ENCODE measurements around the gene GLIS1. TPM values are rescaled to one million over a fixed set of nuclear protein-coding genes. Genes with fewer than 3 reads are reported as not detected.

Gene GLIS1
- polyA plus RNA-seq, 3 donors = not detected

DNA sequence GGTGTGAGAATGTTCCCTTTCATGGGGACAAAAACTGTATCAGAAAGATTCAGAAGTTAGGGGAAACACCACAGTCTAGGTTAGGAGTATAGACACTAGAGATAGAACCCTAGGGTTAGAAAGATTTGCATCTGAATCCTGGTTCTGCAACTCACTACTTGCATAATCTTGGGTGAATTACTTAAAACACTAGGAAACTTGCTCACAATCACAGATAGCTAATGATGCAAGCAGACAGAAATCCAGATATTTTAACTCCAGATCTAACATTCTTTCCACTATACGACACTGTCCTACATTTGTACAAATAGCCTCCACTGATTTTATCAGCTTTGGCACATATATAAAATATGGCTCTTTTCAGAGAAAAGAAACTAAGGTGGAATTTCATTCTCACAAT, 30.8 kb upstream of the GLIS1 start:
- H3K36me3 ChIP-seq (replicated peaks in 1 of 2; ENCODE audit: control insufficient read depth in 1 of 2, insufficient read depth in 2 of 2, low read length in 2 of 2) = peaks cover 42 to 65% of the 10 kb centered on the region in 2 donors
- H3K27ac Mint-ChIP-seq = no peak overlapping the region
- DNase-seq = no peak
- peaks cover 1% of the 10 kb centered on the region for H3K4me1 Mint-ChIP-seq
- WGBS (ENCODE audit: insufficient coverage) = no CpG with 5 or more reads among the region's 1 CpG
- H3K4me2 ChIP-seq (replicated peaks; ENCODE audit: extremely low read depth, low read length, poor library complexity, severe bottlenecking) = no peak overlapping the region
- TF ChIP-seq, protein P1, sequence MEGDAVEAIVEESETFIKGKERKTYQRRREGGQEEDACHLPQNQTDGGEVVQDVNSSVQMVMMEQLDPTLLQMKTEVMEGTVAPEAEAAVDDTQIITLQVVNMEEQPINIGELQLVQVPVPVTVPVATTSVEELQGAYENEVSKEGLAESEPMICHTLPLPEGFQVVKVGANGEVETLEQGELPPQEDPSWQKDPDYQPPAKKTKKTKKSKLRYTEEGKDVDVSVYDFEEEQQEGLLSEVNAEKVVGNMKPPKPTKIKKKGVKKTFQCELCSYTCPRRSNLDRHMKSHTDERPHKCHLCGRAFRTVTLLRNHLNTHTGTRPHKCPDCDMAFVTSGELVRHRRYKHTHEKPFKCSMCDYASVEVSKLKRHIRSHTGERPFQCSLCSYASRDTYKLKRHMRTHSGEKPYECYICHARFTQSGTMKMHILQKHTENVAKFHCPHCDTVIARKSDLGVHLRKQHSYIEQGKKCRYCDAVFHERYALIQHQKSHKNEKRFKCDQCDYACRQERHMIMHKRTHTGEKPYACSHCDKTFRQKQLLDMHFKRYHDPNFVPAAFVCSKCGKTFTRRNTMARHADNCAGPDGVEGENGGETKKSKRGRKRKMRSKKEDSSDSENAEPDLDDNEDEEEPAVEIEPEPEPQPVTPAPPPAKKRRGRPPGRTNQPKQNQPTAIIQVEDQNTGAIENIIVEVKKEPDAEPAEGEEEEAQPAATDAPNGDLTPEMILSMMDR (IDR thresholded peaks at IDR 0.05) = no peak
- no peaks in the 10 kb centered on the region for H3K79me2 ChIP-seq (ENCODE audit: insufficient read depth, low read length)
- H3K27me3 ChIP-seq (ENCODE audit: control insufficient read depth in 2 of 2, insufficient read depth in 2 of 2, low read length in 2 of 2) = no peaks in the 10 kb centered on the region
- H2AFZ ChIP-seq (ENCODE audit: insufficient read depth, low read depth, low read length, poor library complexity, severe bottlenecking) = no peak overlapping the region
- H3K36me3 Mint-ChIP-seq = peaks cover 56 to 62% of the 10 kb centered on the region in 2 donors
- no peak overlapping the region for H3K4me3 Mint-ChIP-seq
- no peaks in the 10 kb centered on the region for H3K27me3 Mint-ChIP-seq (ENCODE audit: low read depth in 3 of 3)
- H3K27ac ChIP-seq (ENCODE audit: low read depth in 1 of 2, low read length in 2 of 2) = no peak overlapping the region
- H3K4me3 ChIP-seq (replicated peaks in 1 of 3; ENCODE audit: low read depth in 2 of 3, low read length in 3 of 3) = no peak overlapping the region
- H4K20me1 ChIP-seq (ENCODE audit: insufficient read depth, low read length) = no peaks in the 10 kb centered on the region
- H3K4me1 ChIP-seq (ENCODE audit: control insufficient read depth in 1 of 2, insufficient read depth in 2 of 2, low read length in 2 of 2) = no peaks in the 10 kb centered on the region
- intact Hi-C loops (cut with micrococcal nuclease) = no loop called here
- no peaks in the 10 kb centered on the region for H3K9me3 Mint-ChIP-seq
- H3K9ac ChIP-seq (ENCODE audit: insufficient read depth, low read length, poor library complexity, severe bottlenecking) = no peak overlapping the region
- no peaks in the 10 kb centered on the region for H3K9me3 ChIP-seq (replicated peaks in 1 of 2; ENCODE audit: control insufficient read depth in 1 of 2, insufficient read depth in 1 of 2, low read length in 2 of 2)

DNA sequence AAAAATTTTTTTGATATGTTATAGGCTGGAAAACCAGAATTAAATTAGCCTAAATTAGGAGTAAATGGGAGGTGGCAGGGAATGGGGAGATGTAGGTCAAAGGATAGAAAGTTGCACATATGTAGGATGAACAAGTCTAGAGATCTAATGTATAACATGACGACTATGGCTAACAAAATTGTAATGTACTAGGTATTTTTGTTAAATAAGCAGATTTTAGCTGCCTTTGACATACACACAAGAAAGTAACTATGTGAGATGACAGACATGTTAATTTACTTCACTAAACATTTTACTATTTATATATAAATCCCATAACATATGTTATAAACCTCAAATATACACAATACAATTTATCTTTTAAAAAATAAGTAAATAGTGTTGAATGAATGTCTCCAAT, 30.2 kb upstream of the GLIS1 start:
- Mint-ChIP-seq H3K27ac (no peak overlapping the region), H3K36me3 (peaks cover 56 to 62% of the 10 kb centered on the region in 2 donors), H3K4me1 (peaks cover 1% of the 10 kb centered on the region), H3K4me3 (no peak overlapping the region), H3K9me3 (no peaks in the 10 kb centered on the region), H3K27me3 (ENCODE audit: low read depth in 3 of 3) (no peaks in the 10 kb centered on the region)
- Histone ChIP-seq H3K27ac (ENCODE audit: low read depth in 1 of 2, low read length in 2 of 2) (no peak overlapping the region), H3K4me3 (replicated peaks in 1 of 3; ENCODE audit: low read depth in 2 of 3, low read length in 3 of 3) (no peak overlapping the region), H3K9me3 (replicated peaks in 1 of 2; ENCODE audit: control insufficient read depth in 1 of 2, insufficient read depth in 1 of 2, low read length in 2 of 2) (no peaks in the 10 kb centered on the region), H3K27me3 (ENCODE audit: control insufficient read depth in 2 of 2, insufficient read depth in 2 of 2, low read length in 2 of 2) (no peaks in the 10 kb centered on the region), H3K36me3 (replicated peaks in 1 of 2; ENCODE audit: control insufficient read depth in 1 of 2, insufficient read depth in 2 of 2, low read length in 2 of 2) (peaks cover 42 to 65% of the 10 kb centered on the region in 2 donors), H3K4me2 (replicated peaks; ENCODE audit: extremely low read depth, low read length, poor library complexity, severe bottlenecking) (no peak overlapping the region), H3K4me1 (ENCODE audit: control insufficient read depth in 1 of 2, insufficient read depth in 2 of 2, low read length in 2 of 2) (no peaks in the 10 kb centered on the region), H4K20me1 (ENCODE audit: insufficient read depth, low read length) (no peaks in the 10 kb centered on the region), H3K9ac (ENCODE audit: insufficient read depth, low read length, poor library complexity, severe bottlenecking) (no peak overlapping the region), H2AFZ (ENCODE audit: insufficient read depth, low read depth, low read length, poor library complexity, severe bottlenecking) (no peak overlapping the region), H3K79me2 (ENCODE audit: insufficient read depth, low read length) (no peaks in the 10 kb centered on the region)
- intact Hi-C loops (cut with micrococcal nuclease) = no loop called here
- TF ChIP-seq, protein P1 (IDR thresholded peaks at IDR 0.05) = no peak
- no CpG with 5 or more reads among the region's 1 CpG for WGBS (ENCODE audit: insufficient coverage)
- no peak for DNase-seq
